CD4-positive, alpha-beta memory T cell (primary cell): ENCODE data around the gene CUX1. TPM values are rescaled to one million over a fixed set of nuclear protein-coding genes. Genes with fewer than 3 reads are reported as not detected.

Experiments
- CTCF ChIA-PET: fragments of 350-600 bp; sonication (Branson Sonifier 250); formaldehyde crosslinking; loops from one replicate; lab custom pipeline; 2021; ENCODE audit warnings: inconsistent platforms; ENCODE audit not compliant: partially characterized antibody; lab: Charles Lee
- POLR2A ChIA-PET: fragments of 350-600 bp; sonication (Branson Sonifier 250); formaldehyde crosslinking; loops from one replicate; lab custom pipeline; 2021; ENCODE audit not compliant: partially characterized antibody; lab: Charles Lee
- DNase-seq, 5 donors: peaks; one replicate each; pipeline versions ENCODE4 v3.0.0 to v3.0.0-alpha.2; 2020 to 2022; ENCODE audit warnings: mixed read lengths in 1 of 5
- H3K27ac ChIP-seq: one replicate; pipeline ENCODE4 v1.7.0; 2013; ENCODE audit warnings: low read depth, low read length
- H3K27me3 ChIP-seq: 2 replicates; pipeline ENCODE4 v1.7.0; 2013; ENCODE audit warnings: mild to moderate bottlenecking, low read length, moderate library complexity; ENCODE audit not compliant: insufficient read depth
- H3K36me3 ChIP-seq: 2 replicates; pipeline ENCODE4 v1.7.0; 2013; ENCODE audit warnings: mild to moderate bottlenecking, low read length, moderate library complexity; ENCODE audit not compliant: insufficient read depth
- H3K4me1 ChIP-seq: 2 replicates; pipeline ENCODE4 v1.7.0; 2013; ENCODE audit warnings: mild to moderate bottlenecking, low read length, moderate library complexity; ENCODE audit not compliant: insufficient read depth
- H3K4me3 ChIP-seq, 2 donors: one replicate each; pipeline ENCODE4 v1.7.0; 2013; ENCODE audit warnings: low read length in 2 of 2, mild to moderate bottlenecking in 1 of 2
- H3K9me3 ChIP-seq, 2 donors: one replicate each; pipeline ENCODE4 v1.7.0; 2013; ENCODE audit warnings: low read length in 2 of 2, control low read depth in 1 of 2; ENCODE audit not compliant: control insufficient read depth in 1 of 2
- H3K27ac Mint-ChIP-seq, 7 donors: one replicate each; pipeline ENCODE4 v1.8.0; 2020 to 2021; ENCODE audit warnings: mixed read lengths in 7 of 7, mild to moderate bottlenecking in 6 of 7, inconsistent platforms in 3 of 7, moderate library complexity in 3 of 7
- H3K27me3 Mint-ChIP-seq, 2 donors: one replicate each; pipeline ENCODE4 v1.8.0; 2020 to 2021; ENCODE audit warnings: mixed read lengths in 2 of 2
- H3K36me3 Mint-ChIP-seq, 2 donors: one replicate each; pipeline ENCODE4 v1.8.0; 2020 to 2021; ENCODE audit warnings: mixed read lengths in 2 of 2, inconsistent platforms in 1 of 2, mild to moderate bottlenecking in 1 of 2
- H3K4me1 Mint-ChIP-seq, 4 donors: one replicate each; pipeline ENCODE4 v1.8.0; 2020 to 2021; ENCODE audit warnings: mixed read lengths in 4 of 4, mild to moderate bottlenecking in 1 of 4
- H3K4me3 Mint-ChIP-seq, 8 donors: one replicate each; pipeline ENCODE4 v1.8.0; 2020 to 2021; ENCODE audit warnings: mixed read lengths in 8 of 8, mild to moderate bottlenecking in 7 of 8, moderate library complexity in 6 of 8, inconsistent platforms in 3 of 8
- H3K9me3 Mint-ChIP-seq, 8 donors: one replicate each; pipeline ENCODE4 v1.8.0; 2020 to 2021; ENCODE audit warnings: mixed read lengths in 8 of 8, mild to moderate bottlenecking in 5 of 8, inconsistent platforms in 3 of 8, moderate library complexity in 1 of 8
- intact Hi-C: fragments of 100-400 bp; cut with micrococcal nuclease; formaldehyde crosslinking; loops from one replicate; pipeline ENCODE4 v1.15.1; 2023
- polyA plus RNA-seq, 2 donors: library from polyadenylated mRNA; unstranded; fragments of 300-500 nt; fragmentation: Illumina TruSeq; gene quantifications; one replicate each; pipeline ENCODE4 v1.2.3, GENCODE V29; 2021
- total RNA-seq, 2 experiments: library from RNA; stranded (reverse); gene quantifications; one replicate each; pipeline ENCODE4 v1.2.3, GENCODE V29; 2021

CUX1 gene
- total and polyA plus RNA-seq, 4 experiments from 2014 or later, result 2.1 to 47.6 (median 36.1) TPM

- intact Hi-C loops, result no loop called here
- peaks cover 0 to 8% (median 4%) of the 10 kb centered on the region in 4 donors for H3K4me1 Mint-ChIP-seq
- Histone ChIP-seq H3K27ac (no peak overlapping the region), H3K36me3 (no peaks in the 10 kb centered on the region), H3K9me3 (no peaks in the 10 kb centered on the region), H3K4me3 (no peak overlapping the region), H3K27me3 (no peaks in the 10 kb centered on the region), H3K4me1 (no peaks in the 10 kb centered on the region)
- H3K36me3 Mint-ChIP-seq, result peaks cover 0 to 3% of the 10 kb centered on the region in 2 donors
- H3K9me3 Mint-ChIP-seq, result no peaks in the 10 kb centered on the region
- no peak for DNase-seq
- H3K4me3 Mint-ChIP-seq, result no peak overlapping the region
- H3K27ac Mint-ChIP-seq, result peak overlapping the region in 1 of 7 donors; percentile 46
- ChIA-PET POLR2A (no interaction called here), CTCF (no interaction called here)
- H3K27me3 Mint-ChIP-seq, result no peaks in the 10 kb centered on the region
These were observed 124.3 kb downstream of the CUX1 start for GRCh38 chr7:101941481-101942383.

- Histone ChIP-seq H3K27me3 (no peaks in the 10 kb centered on the region), H3K36me3 (no peaks in the 10 kb centered on the region), H3K4me3 (no peak overlapping the region), H3K4me1 (no peaks in the 10 kb centered on the region), H3K27ac (no peak overlapping the region), H3K9me3 (no peaks in the 10 kb centered on the region)
- Mint-ChIP-seq H3K27ac (no peak overlapping the region), H3K9me3 (no peaks in the 10 kb centered on the region), H3K4me1 (peaks cover 0 to 8% (median 4%) of the 10 kb centered on the region in 4 donors), H3K4me3 (no peak overlapping the region), H3K36me3 (no peaks in the 10 kb centered on the region), H3K27me3 (no peaks in the 10 kb centered on the region)
- POLR2A ChIA-PET, result no interaction called here
- CTCF ChIA-PET, result no interaction called here
- no peak for DNase-seq
- intact Hi-C loops, result no loop called here
These were observed 125.3 kb downstream of the CUX1 start for GRCh38 chr7:101942603-101943210.

- H3K4me1 Mint-ChIP-seq, result peaks cover 0 to 8% (median 4%) of the 10 kb centered on the region in 4 donors
These were observed 125.9 kb downstream of the CUX1 start for GRCh38 chr7:101943306-101943705.

GRCh38 chr7:101943889-101944600, 126.6 kb downstream of the CUX1 start:
- H3K4me1 Mint-ChIP-seq, result peaks cover 0 to 7% (median 3%) of the 10 kb centered on the region in 4 donors
- no peaks in the 10 kb centered on the region for H3K36me3 Mint-ChIP-seq
- Histone ChIP-seq H3K9me3 (no peaks in the 10 kb centered on the region), H3K4me1 (no peaks in the 10 kb centered on the region), H3K36me3 (no peaks in the 10 kb centered on the region), H3K4me3 (no peak overlapping the region), H3K27ac (no peak overlapping the region), H3K27me3 (no peaks in the 10 kb centered on the region)
- DNase-seq, result no peak
- no peak overlapping the region for H3K4me3 Mint-ChIP-seq
- H3K27me3 Mint-ChIP-seq, result no peaks in the 10 kb centered on the region
- H3K27ac Mint-ChIP-seq, result no peak overlapping the region
- no peaks in the 10 kb centered on the region for H3K9me3 Mint-ChIP-seq
- ChIA-PET CTCF (no interaction called here), POLR2A (no interaction called here)
- intact Hi-C loops, result no loop called here

More at GRCh38 chr7:101943306-101943705, 125.9 kb downstream of the CUX1 start:
- no peaks in the 10 kb centered on the region for H3K27me3 ChIP-seq
- Mint-ChIP-seq H3K4me3 (no peak overlapping the region), H3K36me3 (no peaks in the 10 kb centered on the region), H3K27ac (no peak overlapping the region), H3K9me3 (no peaks in the 10 kb centered on the region), H3K27me3 (no peaks in the 10 kb centered on the region)
- intact Hi-C loops, result no loop called here
- no peaks in the 10 kb centered on the region for H3K9me3 ChIP-seq
- no peak overlapping the region for H3K4me3 ChIP-seq
- no peak overlapping the region for H3K27ac ChIP-seq
- H3K4me1 ChIP-seq, result no peaks in the 10 kb centered on the region
- no peaks in the 10 kb centered on the region for H3K36me3 ChIP-seq
- no peak for DNase-seq
- ChIA-PET CTCF (no interaction called here), POLR2A (no interaction called here)

GRCh38 chr7:101944611-101945010, 127.2 kb downstream of the CUX1 start:
- Mint-ChIP-seq H3K27me3 (no peaks in the 10 kb centered on the region), H3K4me3 (no peak overlapping the region), H3K36me3 (no peaks in the 10 kb centered on the region), H3K4me1 (peaks cover 0 to 5% (median 3%) of the 10 kb centered on the region in 4 donors), H3K9me3 (no peaks in the 10 kb centered on the region), H3K27ac (no peak overlapping the region)
- Histone ChIP-seq H3K4me3 (no peak overlapping the region), H3K27ac (no peak overlapping the region), H3K27me3 (no peaks in the 10 kb centered on the region), H3K9me3 (no peaks in the 10 kb centered on the region), H3K36me3 (no peaks in the 10 kb centered on the region), H3K4me1 (no peaks in the 10 kb centered on the region)
- intact Hi-C loops, result no loop called here
- ChIA-PET POLR2A (no interaction called here), CTCF (no interaction called here)
- no peak for DNase-seq

- CTCF ChIA-PET, result no interaction called here
- Mint-ChIP-seq H3K9me3 (no peaks in the 10 kb centered on the region), H3K27me3 (no peaks in the 10 kb centered on the region), H3K4me1 (peaks cover 0 to 5% (median 3%) of the 10 kb centered on the region in 4 donors), H3K4me3 (no peak overlapping the region), H3K27ac (no peak overlapping the region), H3K36me3 (no peaks in the 10 kb centered on the region)
- POLR2A ChIA-PET, result no interaction called here
- no peaks in the 10 kb centered on the region for H3K27me3 ChIP-seq
- H3K36me3 ChIP-seq, result no peaks in the 10 kb centered on the region
- intact Hi-C loops, result no loop called here
- no peak overlapping the region for H3K27ac ChIP-seq
- H3K4me1 ChIP-seq, result no peaks in the 10 kb centered on the region
- H3K4me3 ChIP-seq, result no peak overlapping the region
- H3K9me3 ChIP-seq, result no peaks in the 10 kb centered on the region
- DNase-seq, result no peak
These were observed 127.8 kb downstream of the CUX1 start for GRCh38 chr7:101945034-101945758.
